Breast epithelium (tissue), 3 donors: Measurements from ENCODE around the gene TTC7B.

Source experiments
- CTCF ChIP-seq, 3 donors: fragments of 450-650 bp; IDR thresholded peaks; one replicate each; pipeline ENCODE4 v1.5.1; 2016 to 2017; ENCODE audit warnings: antibody characterized with exemption in 3 of 3, mild to moderate bottlenecking in 3 of 3, moderate library complexity in 3 of 3
- POLR2A ChIP-seq: fragments of 450-650 bp; IDR thresholded peaks from one replicate; pipeline ENCODE4 v1.6.1; 2016; ENCODE audit warnings: antibody characterized with exemption, mild to moderate bottlenecking, moderate library complexity
- POLR2AphosphoS5 ChIP-seq, 3 donors: sonication (generic); formaldehyde crosslinking; IDR thresholded peaks; one replicate each; pipeline ENCODE4 v1.6.1; 2017; ENCODE audit warnings: antibody characterized with exemption in 3 of 3

- TF ChIP-seq CTCF (IDR thresholded peaks at IDR 0.05) (no peak), POLR2A (no peak), POLR2AphosphoS5 (IDR thresholded peaks at IDR 0.05) (no peak)
These were observed 11.7 kb downstream of the TTC7B start for GRCh38 chr14:90804292-90805083.
